H9 (cell line): Measurements from ENCODE around the gene RRBP1. TPM values are rescaled to one million over a fixed set of nuclear protein-coding genes. Genes with fewer than 3 reads are reported as not detected.

Experiments used
- DNase-seq: peaks from one replicate; pipeline ENCODE4 v3.0.0-alpha.2; 2017
- H2AFZ ChIP-seq: one replicate; pipeline ENCODE4 v1.6.1; 2013; ENCODE audit warnings: mild to moderate bottlenecking, low read length, control low read depth, moderate library complexity
- H2AK5ac ChIP-seq: 2 replicates; pipeline ENCODE4 v1.6.1; 2013; ENCODE audit warnings: low read length, control low read depth, mixed read lengths; ENCODE audit not compliant: insufficient read length
- H2BK120ac ChIP-seq: one replicate; pipeline ENCODE4 v1.6.1; 2013; ENCODE audit warnings: low read depth, mild to moderate bottlenecking, low read length, control low read depth, inconsistent platforms; ENCODE audit not compliant: poor library complexity, severe bottlenecking
- H2BK12ac ChIP-seq: 2 replicates; pipeline ENCODE4 v1.6.1; 2013; ENCODE audit warnings: low read length, control low read depth, mixed read lengths, low read depth; ENCODE audit not compliant: insufficient read length
- H2BK15ac ChIP-seq: 2 replicates; pipeline ENCODE4 v1.6.1; 2013; ENCODE audit warnings: low read depth, low read length, control low read depth
- H2BK20ac ChIP-seq: one replicate; pipeline ENCODE4 v1.6.1; 2013; ENCODE audit warnings: low read depth, mild to moderate bottlenecking, low read length, control low read depth, inconsistent platforms; ENCODE audit not compliant: poor library complexity, severe bottlenecking
- H2BK5ac ChIP-seq: 2 replicates; pipeline ENCODE4 v1.6.1; 2013; ENCODE audit warnings: low read length, control low read depth, mixed read lengths; ENCODE audit not compliant: insufficient read length
- H3K14ac ChIP-seq: 2 replicates; pipeline ENCODE4 v1.6.1; 2013; ENCODE audit warnings: low read length, control low read depth; ENCODE audit not compliant: insufficient read depth
- H3K18ac ChIP-seq: 2 replicates; pipeline ENCODE4 v1.6.1; 2013; ENCODE audit warnings: low read depth, mild to moderate bottlenecking, mixed read lengths, low read length, control low read depth; ENCODE audit not compliant: insufficient read length
- H3K23ac ChIP-seq: 2 replicates; pipeline ENCODE4 v1.6.1; 2013; ENCODE audit warnings: low read length, control low read depth, mixed read lengths, low read depth; ENCODE audit not compliant: insufficient read length
- H3K23me2 ChIP-seq: 2 replicates; pipeline ENCODE4 v1.6.1; 2013; ENCODE audit warnings: low read depth, mild to moderate bottlenecking, mixed read lengths, low read length, control low read depth; ENCODE audit not compliant: insufficient read length, poor library complexity, severe bottlenecking
- H3K27ac ChIP-seq: 2 replicates; pipeline ENCODE4 v1.5.1; 2013; ENCODE audit warnings: low read length, control low read depth, mixed read lengths, low read depth; ENCODE audit not compliant: insufficient read length
- H3K27me3 ChIP-seq: 2 replicates; pipeline ENCODE4 v1.6.1; 2013; ENCODE audit warnings: low read length, control low read depth, inconsistent platforms; ENCODE audit not compliant: insufficient read depth
- H3K4ac ChIP-seq: 2 replicates; pipeline ENCODE4 v1.6.1; 2013; ENCODE audit warnings: low read depth, mild to moderate bottlenecking, control low read depth, inconsistent platforms, low read length, moderate library complexity
- H3K4me1 ChIP-seq: 2 replicates; pipeline ENCODE4 v1.6.1; 2013; ENCODE audit warnings: low read length, control low read depth, inconsistent platforms; ENCODE audit not compliant: insufficient read depth
- H3K4me2 ChIP-seq: 2 replicates; pipeline ENCODE4 v1.6.1; 2013; ENCODE audit warnings: low read length, control low read depth, mixed read lengths; ENCODE audit not compliant: insufficient read length, insufficient read depth
- H3K56ac ChIP-seq: 2 replicates; pipeline ENCODE4 v1.6.1; 2013; ENCODE audit warnings: low read depth, mild to moderate bottlenecking, mixed read lengths, low read length, control low read depth; ENCODE audit not compliant: insufficient read length
- H3K79me1 ChIP-seq: 2 replicates; pipeline ENCODE4 v1.6.1; 2013; ENCODE audit warnings: low read depth, mild to moderate bottlenecking, moderate library complexity, low read length, control low read depth, inconsistent platforms; ENCODE audit not compliant: insufficient read depth, poor library complexity, severe bottlenecking
- H3K79me2 ChIP-seq: 2 replicates; pipeline ENCODE4 v1.6.1; 2013; ENCODE audit warnings: low read length, control low read depth, inconsistent platforms; ENCODE audit not compliant: insufficient read depth
- H3K9ac ChIP-seq: 2 replicates; pipeline ENCODE4 v1.6.1; 2013; ENCODE audit warnings: low read length, control low read depth, mixed read lengths; ENCODE audit not compliant: insufficient read length; ENCODE audit errors: extremely low read depth
- H3K9me3 ChIP-seq: one replicate; pipeline ENCODE4 v1.6.1; 2013; ENCODE audit warnings: low read depth, low read length, inconsistent platforms; ENCODE audit not compliant: control insufficient read depth
- H3T11ph ChIP-seq: one replicate; pipeline ENCODE4 v1.6.1; 2013; ENCODE audit warnings: mild to moderate bottlenecking, low read length, control low read depth, inconsistent platforms
- H4K20me1 ChIP-seq: one replicate; pipeline ENCODE4 v1.6.1; 2013; ENCODE audit not compliant: control insufficient read depth, insufficient read length, insufficient read depth
- H4K5ac ChIP-seq: 2 replicates; pipeline ENCODE4 v1.6.1; 2013; ENCODE audit warnings: low read depth, mild to moderate bottlenecking, mixed read lengths, low read length, control low read depth; ENCODE audit not compliant: insufficient read length
- H4K8ac ChIP-seq: replicated peaks from 2 replicates; pipeline ENCODE4 v1.6.1; 2013; ENCODE audit warnings: low read length, control low read depth, mixed read lengths, low read depth; ENCODE audit not compliant: insufficient read length
- H4K91ac ChIP-seq: 2 replicates; pipeline ENCODE4 v1.6.1; 2013; ENCODE audit warnings: low read depth, mild to moderate bottlenecking, moderate library complexity, mixed read lengths, low read length, control low read depth; ENCODE audit not compliant: insufficient read length
- H3K27ac Mint-ChIP-seq, 3 experiments: 2 replicates in 2 of 3; 3 replicates in 1 of 3; pipeline ENCODE4 v1.8.0; 2020 to 2021; ENCODE audit warnings: mixed read lengths in 3 of 3, mild to moderate bottlenecking in 1 of 3, moderate library complexity in 1 of 3
- H3K27me3 Mint-ChIP-seq: 2 replicates; pipeline ENCODE4 v1.8.0; 2021; ENCODE audit warnings: low read depth, mild to moderate bottlenecking, moderate library complexity, mixed read lengths
- H3K36me3 Mint-ChIP-seq, 3 experiments: 2 replicates in 2 of 3; 3 replicates in 1 of 3; pipeline ENCODE4 v1.8.0; 2020 to 2021; ENCODE audit warnings: low read depth in 3 of 3, mixed read lengths in 3 of 3; ENCODE audit not compliant: insufficient read depth in 1 of 3
- H3K4me1 Mint-ChIP-seq, 2 experiments: 2 replicates each; pipeline ENCODE4 v1.8.0; 2020; ENCODE audit warnings: mixed read lengths in 2 of 2
- H3K4me3 Mint-ChIP-seq, 2 experiments: 2 replicates in 1 of 2; 3 replicates in 1 of 2; pipeline ENCODE4 v1.8.0; 2020 to 2021; ENCODE audit warnings: mild to moderate bottlenecking in 2 of 2, mixed read lengths in 2 of 2, moderate library complexity in 1 of 2
- H3K9me3 Mint-ChIP-seq, 2 experiments: 2 replicates in 1 of 2; 3 replicates in 1 of 2; pipeline ENCODE4 v1.8.0; 2020; ENCODE audit warnings: mild to moderate bottlenecking in 2 of 2, mixed read lengths in 2 of 2, moderate library complexity in 1 of 2
- CTCF ChIP-seq: fragments of 200-600 bp; sonication (generic); conservative IDR thresholded peaks from 3 replicates; pipeline ENCODE4 v1.8.0; 2021; ENCODE audit warnings: antibody characterized with exemption, mild to moderate bottlenecking
- WGBS: extraction: QIAGEN DNeasy Blood & Tissue Kit; methylation state at CpG from one replicate; pipeline ENCODE4 v1.1.7; 2013; ENCODE audit warnings: missing lambda C conversion rate, low lambda C conversion rate, mixed read lengths; ENCODE audit not compliant: insufficient read length; ENCODE audit errors: extremely low coverage; 5-methylcytosine and 5-hydroxymethylcytosine counted together
- total RNA-seq: library from RNA; stranded (reverse); gene quantifications from 2 replicates; pipeline ENCODE4 v1.2.1, GENCODE V29; 2021

Gene RRBP1
- total RNA-seq, 1 experiment from 2014 or later = 97.8 TPM

DNA sequence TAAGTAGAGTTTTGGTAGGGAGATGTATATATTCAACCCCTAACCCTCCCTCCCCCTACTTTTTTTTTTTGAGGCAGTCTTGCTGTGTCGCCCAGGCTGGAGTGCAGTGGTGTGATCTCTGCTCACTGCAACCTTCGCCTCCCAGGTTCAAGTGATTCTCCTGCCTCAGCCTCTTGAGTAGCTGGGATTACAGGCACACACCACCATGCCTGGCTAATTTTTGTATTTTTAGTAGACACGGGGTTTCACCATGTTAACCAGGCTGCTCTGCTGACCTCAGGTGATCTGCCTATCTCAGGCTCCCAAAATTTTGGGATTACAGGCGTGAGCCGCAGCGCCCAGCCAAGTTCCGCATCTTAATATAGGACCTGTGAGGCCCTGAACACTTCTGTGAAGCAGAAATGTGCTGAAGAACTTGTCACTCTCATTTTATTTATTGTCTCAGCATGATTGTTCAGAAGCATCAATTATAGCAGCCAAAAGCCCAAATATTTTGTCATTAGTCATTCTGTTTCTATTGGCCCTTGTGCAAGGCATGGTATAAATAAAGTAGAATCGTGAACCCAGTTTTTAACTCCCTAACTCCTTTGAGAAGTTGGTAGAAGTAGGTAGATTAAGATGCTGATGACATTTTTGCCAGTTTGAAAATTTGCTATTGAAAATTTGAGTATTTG, 92.7 kb downstream of the RRBP1 start:
- Histone ChIP-seq H2BK20ac (no peak overlapping the region), H3K79me1 (peaks cover 8% of the 10 kb centered on the region), H2BK5ac (no peak overlapping the region), H3K27ac (no peak overlapping the region), H3K56ac (no peak overlapping the region), H2BK12ac (no peak overlapping the region), H2AK5ac (no peak overlapping the region), H3K79me2 (peaks cover 12% of the 10 kb centered on the region; the same call in 1 of the 2 replicates), H4K20me1 (no peaks in the 10 kb centered on the region), H3K14ac (no peak overlapping the region), H3T11ph (no peak overlapping the region), H3K4ac (no peak overlapping the region), H3K9ac (no peak overlapping the region), H4K91ac (no peak overlapping the region), H3K18ac (no peak overlapping the region), H2AFZ (no peak overlapping the region), H3K9me3 (no peaks in the 10 kb centered on the region), H3K27me3 (no peaks in the 10 kb centered on the region), H4K8ac (no peak overlapping the region), H3K23me2 (no peaks in the 10 kb centered on the region), H3K23ac (no peak overlapping the region), H2BK15ac (no peak overlapping the region), H3K4me2 (no peak overlapping the region), H4K5ac (no peak overlapping the region), H2BK120ac (no peak overlapping the region), H3K4me1 (0 out of 2 replicates have a peak, but pooled peaks cover 2% of the 10 kb centered on the region)
- no peak for DNase-seq
- Mint-ChIP-seq H3K4me1 (peaks cover 29 to 30% of the 10 kb centered on the region in 2 experiments), H3K9me3 (no peaks in the 10 kb centered on the region), H3K27me3 (no peaks in the 10 kb centered on the region), H3K4me3 (no peak overlapping the region), H3K36me3 (peaks cover 0 to 9% (median 4%) of the 10 kb centered on the region in 3 experiments; a peak in 5 of 7 replicates), H3K27ac (peak overlapping the region in 2 of 3 experiments; percentile 38 to 54; a peak in 2 of 7 replicates)
- no CpG with 5 or more reads among the region's 8 CpGs for WGBS
- no peak for TF ChIP-seq CTCF
